ENCODE measurements around the gene ARID1B. TPM values are rescaled to one million over a fixed set of nuclear protein-coding genes. Genes with fewer than 3 reads are reported as not detected.

ARID1B gene
- total and polyA plus RNA-seq, 9 of the 15 experiments (the other 6 are each of a cell fraction or from before 2014, with no cell fraction given) = 12.5 to 50.5 (median 25.8) TPM

DNA sequence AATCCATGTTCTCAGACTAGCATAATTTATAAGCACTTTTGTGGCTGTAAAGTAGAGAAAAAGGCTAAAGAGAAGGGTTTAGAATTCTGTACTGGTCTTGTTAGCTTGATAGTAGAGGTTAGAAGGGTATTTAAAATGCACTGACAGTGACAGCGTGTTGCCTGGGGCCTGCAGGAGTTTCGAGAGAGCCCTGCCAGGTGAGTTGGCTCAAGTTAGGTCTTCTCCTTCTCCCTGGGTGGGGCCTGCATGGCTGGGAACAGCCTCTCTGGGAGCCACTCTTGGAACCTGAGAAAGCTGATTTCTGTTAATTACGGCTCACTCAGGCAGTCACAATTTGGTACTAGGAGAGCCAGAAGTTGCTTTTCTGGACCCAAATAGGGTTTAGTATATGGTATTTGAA lies 103.7 kb downstream of the ARID1B start:
- Histone ChIP-seq H3K9me3 (replicated peaks; ENCODE audit: control insufficient read depth, insufficient read depth, low read depth, low read length) (no peaks in the 10 kb centered on the region), H3K4me2 (ENCODE audit: insufficient read depth, low read length) (no peak overlapping the region), H3K27ac (ENCODE audit: extremely low read depth, low read depth, low read length) (no peak overlapping the region), H2AFZ (ENCODE audit: low read depth, low read length) (no peak overlapping the region), H3K36me3 (ENCODE audit: control insufficient read depth, insufficient read depth, low read length) (no peaks in the 10 kb centered on the region), H4K20me1 (replicated peaks; ENCODE audit: control insufficient read depth, insufficient read depth, low read length) (peaks cover 19% of the 10 kb centered on the region; the same call in 1 of the 2 replicates), H3K4me1 (replicated peaks in 1 of 2; ENCODE audit: control insufficient read depth in 2 of 2, insufficient read depth in 2 of 2, low read length in 2 of 2) (peaks cover 0 to 4% of the 10 kb centered on the region in 2 experiments; a peak in 2 of 5 replicates), H3K4me3 (no peak overlapping the region), H3K9me1 (ENCODE audit: control insufficient read depth, insufficient read depth, low read length) (no peaks in the 10 kb centered on the region), H3K79me2 (ENCODE audit: control insufficient read depth, insufficient read depth, low read length) (peaks cover 87% of the 10 kb centered on the region), H3K27me3 (ENCODE audit: control insufficient read depth in 2 of 2, insufficient read depth in 2 of 2, low read length in 2 of 2) (no peaks in the 10 kb centered on the region), H3K9ac (ENCODE audit: insufficient read depth in 1 of 2, low read depth in 2 of 2, low read length in 2 of 2) (no peak overlapping the region)
- in situ Hi-C loops (cut with MboI) (no loop called here), intact Hi-C loops (cut with micrococcal nuclease) (loop anchor here (5.0 to 10.0 kb wide), 2 partner anchors 99 to 196 kb away; no protein-coding TSS in a partner anchor)
- no peak for ATAC-seq
- FAIRE-seq = no peak
- WGBS (ENCODE audit: insufficient coverage, low coverage, missing lambda C conversion rate) = 92% methylated on average over 3 of the region's 3 CpGs
- no peak for DNase-seq (ENCODE audit: extremely low read depth in 1 of 4, low spot score in 3 of 4)
- no TSS peak for BruUV-seq (replicated peaks)
- POLR2A ChIA-PET = interaction anchor here (1.0 to 1.1 kb wide), 2 partner anchors 16 to 134 kb away, joined by 3 read pairs; no protein-coding TSS in a partner anchor
- no peak for TF ChIP-seq NEUROD1 (IDR thresholded peaks at IDR 0.05; ENCODE audit: borderline replicate concordance, low read depth, low read length, partially characterized antibody)
- TF ChIP-seq SMC3 (conservative IDR thresholded peaks at IDR 0.05; ENCODE audit: insufficient read depth, low read depth, low read length) = no peak
- no peak for TF ChIP-seq RBBP5 (IDR thresholded peaks at IDR 0.05; ENCODE audit: borderline replicate concordance, insufficient read depth, low read length, poor library complexity, severe bottlenecking)
- CTCF ChIA-PET (ENCODE audit: low intra/inter-chr PET ratio) = no interaction called here
